ENCODE data around the gene CASZ1.

The CASZ1 gene

DNA sequence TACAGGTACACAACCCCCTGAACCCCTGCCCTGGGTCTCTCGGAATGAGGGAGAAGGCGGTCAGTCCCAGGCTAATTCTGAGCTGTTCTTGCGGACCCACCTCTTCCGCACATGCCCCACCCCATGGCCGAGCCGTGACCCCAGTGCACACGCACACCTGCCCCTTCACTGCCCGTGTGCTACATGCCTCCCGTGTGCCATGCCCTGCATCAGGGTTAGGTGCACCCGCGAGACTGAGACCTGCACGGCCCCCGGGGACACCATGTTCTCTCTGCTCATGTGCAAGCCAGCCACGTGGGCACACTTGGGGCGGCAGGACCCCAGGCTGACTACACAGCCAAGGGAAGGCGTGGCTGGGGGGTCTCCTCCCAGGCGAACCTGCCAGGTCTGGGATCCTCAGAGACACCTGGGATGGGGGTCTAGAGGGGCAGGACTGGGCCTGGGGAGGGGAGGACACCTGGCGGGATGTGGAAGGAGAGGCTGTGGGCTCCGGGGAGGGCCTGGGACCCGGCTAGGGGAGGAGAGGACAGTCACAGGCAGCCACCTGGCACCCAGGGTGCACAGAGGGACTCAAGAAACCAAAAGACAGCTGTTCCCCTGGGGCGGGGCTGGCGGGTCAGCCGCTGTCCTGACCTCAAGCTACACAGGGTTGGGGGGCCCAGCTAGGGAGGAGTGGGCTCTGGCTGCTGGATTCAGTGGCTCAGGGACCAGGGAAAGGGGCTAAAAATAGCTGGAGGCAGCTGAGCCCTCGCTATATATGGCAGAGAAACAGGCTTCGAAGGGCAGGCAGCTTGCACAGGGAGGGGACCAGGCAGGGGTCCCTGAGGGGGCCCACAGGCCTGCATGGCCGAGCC lies 133.4 kb downstream of the CASZ1 start:
- no peak overlapping the region for H3K23ac ChIP-seq (ENCODE audit: low read length in 2 of 2)
- H3K4me2 ChIP-seq (ENCODE audit: low read length, poor library complexity, severe bottlenecking) = peak overlapping the region; percentile 60
- H2BK15ac ChIP-seq (ENCODE audit: low read depth, poor library complexity, severe bottlenecking) = peak overlapping the region; percentile 73
- peaks cover 0 to 6% of the 10 kb centered on the region in 2 experiments for H3K36me3 ChIP-seq (ENCODE audit: control insufficient read depth in 1 of 2, insufficient read depth in 2 of 2, low read depth in 1 of 2, low read length in 2 of 2)
- H2BK12ac ChIP-seq (ENCODE audit: low read length in 2 of 2) = peak overlapping the region in 1 of 2 experiments; percentile 45
- H3K4me3 ChIP-seq (ENCODE audit: insufficient read depth in 1 of 2, low read depth in 1 of 2, low read length in 2 of 2) = no peak overlapping the region
- H2BK120ac ChIP-seq (ENCODE audit: low read depth, low read length) = no peak overlapping the region
- no peaks in the 10 kb centered on the region for H3K9me3 ChIP-seq (ENCODE audit: control insufficient read depth, low read length)
- H4K8ac ChIP-seq (ENCODE audit: low read length) = peak overlapping the region; percentile 48
- WGBS = 76% methylated on average over 26 of the region's 26 CpGs
- H3K18ac ChIP-seq (ENCODE audit: low read depth in 1 of 2, low read length in 2 of 2) = peak overlapping the region; percentile 13 to 26
- H3K14ac ChIP-seq (ENCODE audit: low read length in 2 of 2) = no peak overlapping the region
- H3K4me1 ChIP-seq (ENCODE audit: control insufficient read depth, insufficient read depth, low read depth, low read length) = peaks cover 23% of the 10 kb centered on the region
- peaks cover 14 to 74% of the 10 kb centered on the region in 2 experiments for H3K27me3 ChIP-seq (ENCODE audit: control insufficient read depth in 1 of 2, insufficient read depth in 1 of 2, low read length in 2 of 2)
- no peak overlapping the region for H3K9ac ChIP-seq (ENCODE audit: low read length)
- no peak overlapping the region for H2AFZ ChIP-seq (ENCODE audit: low read depth, low read length)
- no peak overlapping the region for H2BK5ac ChIP-seq (ENCODE audit: low read depth, low read length, poor library complexity, severe bottlenecking)
- H4K91ac ChIP-seq (ENCODE audit: low read length) = peak overlapping the region; percentile 70
- H3K4ac ChIP-seq (ENCODE audit: low read depth in 1 of 2, low read length in 2 of 2) = peak overlapping the region in 1 of 2 experiments; percentile 41
- no peak for DNase-seq
- H3K27ac ChIP-seq (ENCODE audit: low read length, poor library complexity, severe bottlenecking) = no peak overlapping the region
- no peak overlapping the region for H2AK5ac ChIP-seq (ENCODE audit: low read length, severe bottlenecking)
- H3K79me1 ChIP-seq (replicated peaks; ENCODE audit: low read length, poor library complexity, severe bottlenecking) = no peaks in the 10 kb centered on the region

GRCh38 chr1:10662090-10662688 lies 134.3 kb downstream of the CASZ1 start:
- peak overlapping the region; percentile 62 for H4K91ac ChIP-seq (ENCODE audit: low read length)
- 96% methylated on average over 8 of the region's 8 CpGs for WGBS

GRCh38 chr1:10661453-10661852 lies 135.0 kb downstream of the CASZ1 start:
- Histone ChIP-seq H4K8ac (ENCODE audit: low read length) (no peak overlapping the region), H3K23ac (ENCODE audit: low read length in 2 of 2) (no peak overlapping the region), H3K36me3 (ENCODE audit: control insufficient read depth in 1 of 2, insufficient read depth in 2 of 2, low read depth in 1 of 2, low read length in 2 of 2) (peaks cover 0 to 6% of the 10 kb centered on the region in 2 experiments), H2AK5ac (ENCODE audit: low read length, severe bottlenecking) (no peak overlapping the region), H4K91ac (ENCODE audit: low read length) (peak overlapping the region; percentile 65), H3K14ac (ENCODE audit: low read length in 2 of 2) (peak overlapping the region in 1 of 2 experiments; percentile 48), H3K18ac (ENCODE audit: low read depth in 1 of 2, low read length in 2 of 2) (no peak overlapping the region), H3K9me3 (ENCODE audit: control insufficient read depth, low read length) (no peaks in the 10 kb centered on the region), H3K27ac (ENCODE audit: low read length, poor library complexity, severe bottlenecking) (no peak overlapping the region), H2BK15ac (ENCODE audit: low read depth, poor library complexity, severe bottlenecking) (no peak overlapping the region), H2BK5ac (ENCODE audit: low read depth, low read length, poor library complexity, severe bottlenecking) (no peak overlapping the region), H3K4me2 (ENCODE audit: low read length, poor library complexity, severe bottlenecking) (no peak overlapping the region), H3K4ac (ENCODE audit: low read depth in 1 of 2, low read length in 2 of 2) (no peak overlapping the region), H3K9ac (ENCODE audit: low read length) (no peak overlapping the region), H2BK12ac (ENCODE audit: low read length in 2 of 2) (no peak overlapping the region), H2AFZ (ENCODE audit: low read depth, low read length) (no peak overlapping the region), H3K4me3 (ENCODE audit: insufficient read depth in 1 of 2, low read depth in 1 of 2, low read length in 2 of 2) (no peak overlapping the region), H3K4me1 (ENCODE audit: control insufficient read depth, insufficient read depth, low read depth, low read length) (peaks cover 19% of the 10 kb centered on the region), H3K27me3 (ENCODE audit: control insufficient read depth in 1 of 2, insufficient read depth in 1 of 2, low read length in 2 of 2) (peaks cover 14 to 74% of the 10 kb centered on the region in 2 experiments), H2BK120ac (ENCODE audit: low read depth, low read length) (no peak overlapping the region), H3K79me1 (replicated peaks; ENCODE audit: low read length, poor library complexity, severe bottlenecking) (no peaks in the 10 kb centered on the region)
- DNase-seq = no peak
- WGBS = 94% methylated on average over 5 of the region's 5 CpGs

More at GRCh38 chr1:10662090-10662688, 134.3 kb downstream of the CASZ1 start:
- H3K9me3 ChIP-seq (ENCODE audit: control insufficient read depth, low read length) = no peaks in the 10 kb centered on the region
- H3K18ac ChIP-seq (ENCODE audit: low read depth in 1 of 2, low read length in 2 of 2) = peak overlapping the region in 1 of 2 experiments; percentile 18
- H2AFZ ChIP-seq (ENCODE audit: low read depth, low read length) = no peak overlapping the region
- peak overlapping the region in 1 of 2 experiments; percentile 61 for H3K14ac ChIP-seq (ENCODE audit: low read length in 2 of 2)
- H3K4me2 ChIP-seq (ENCODE audit: low read length, poor library complexity, severe bottlenecking) = no peak overlapping the region
- H4K8ac ChIP-seq (ENCODE audit: low read length) = peak overlapping the region; percentile 68
- H3K79me1 ChIP-seq (replicated peaks; ENCODE audit: low read length, poor library complexity, severe bottlenecking) = no peaks in the 10 kb centered on the region
- no peak overlapping the region for H2BK15ac ChIP-seq (ENCODE audit: low read depth, poor library complexity, severe bottlenecking)
- H3K27ac ChIP-seq (ENCODE audit: low read length, poor library complexity, severe bottlenecking) = no peak overlapping the region
- no peak overlapping the region for H3K23ac ChIP-seq (ENCODE audit: low read length in 2 of 2)
- no peak for DNase-seq
- no peak overlapping the region for H3K9ac ChIP-seq (ENCODE audit: low read length)
- H2BK5ac ChIP-seq (ENCODE audit: low read depth, low read length, poor library complexity, severe bottlenecking) = no peak overlapping the region
- H2BK12ac ChIP-seq (ENCODE audit: low read length in 2 of 2) = peak overlapping the region in 1 of 2 experiments; percentile 29
- H3K4me3 ChIP-seq (ENCODE audit: insufficient read depth in 1 of 2, low read depth in 1 of 2, low read length in 2 of 2) = no peak overlapping the region
- H3K27me3 ChIP-seq (ENCODE audit: control insufficient read depth in 1 of 2, insufficient read depth in 1 of 2, low read length in 2 of 2) = peaks cover 14 to 79% of the 10 kb centered on the region in 2 experiments
- H3K36me3 ChIP-seq (ENCODE audit: control insufficient read depth in 1 of 2, insufficient read depth in 2 of 2, low read depth in 1 of 2, low read length in 2 of 2) = peaks cover 0 to 6% of the 10 kb centered on the region in 2 experiments
- peak overlapping the region in 1 of 2 experiments; percentile 5 for H3K4ac ChIP-seq (ENCODE audit: low read depth in 1 of 2, low read length in 2 of 2)
- H3K4me1 ChIP-seq (ENCODE audit: control insufficient read depth, insufficient read depth, low read depth, low read length) = peaks cover 19% of the 10 kb centered on the region
- no peak overlapping the region for H2AK5ac ChIP-seq (ENCODE audit: low read length, severe bottlenecking)
- no peak overlapping the region for H2BK120ac ChIP-seq (ENCODE audit: low read depth, low read length)

Measured in mesenchymal stem cell (in vitro differentiated cells and primary cell).